HG02571 (cell line): ENCODE measurements around the gene ZNF608.

Source experiments
- ATAC-seq: cut with Tn5 transposase; IDR thresholded peaks from one replicate; pipeline ENCODE4 v1.9.1; 2021; ENCODE audit warnings: mild to moderate bottlenecking, moderate library complexity; ENCODE audit not compliant: unreplicated experiment

The ZNF608 gene

GRCh38 chr5:124745928-124746915 lies at the start of gene ZNF608:
Gene ZNF608 (minus strand): TSS chr5:124746639. CDS start chr5:124744989, 1,650 bp downstream.
- no peak for ATAC-seq

GRCh38 chr5:124795829-124796228 lies 49.4 kb upstream of the ZNF608 start:
- no peak for ATAC-seq

GRCh38 chr5:124790895-124791732 lies 44.7 kb upstream of the ZNF608 start:
- no peak for ATAC-seq

GRCh38 chr5:124790301-124790894 lies 44.0 kb upstream of the ZNF608 start:
- ATAC-seq: no peak

- no peak for ATAC-seq
Measured at GRCh38 chr5:124789104-124789605, 42.7 kb upstream of the ZNF608 start.

GRCh38 chr5:124783794-124784193 lies 37.4 kb upstream of the ZNF608 start:
- ATAC-seq: no peak

GRCh38 chr5:124783285-124783684 lies 36.8 kb upstream of the ZNF608 start:
- no peak for ATAC-seq

- ATAC-seq: no peak
Measured at GRCh38 chr5:124782262-124782661, 35.8 kb upstream of the ZNF608 start.

GRCh38 chr5:124780011-124780410 lies 33.6 kb upstream of the ZNF608 start:
- no peak for ATAC-seq

- no peak for ATAC-seq
Measured at GRCh38 chr5:124773315-124774311, 27.2 kb upstream of the ZNF608 start.

- no peak for ATAC-seq
Measured at GRCh38 chr5:124772457-124773200, 26.2 kb upstream of the ZNF608 start.

- no peak for ATAC-seq
Measured at GRCh38 chr5:124771761-124772160, 25.3 kb upstream of the ZNF608 start.

- no peak for ATAC-seq
Measured at GRCh38 chr5:124764992-124765611, 18.7 kb upstream of the ZNF608 start.

GRCh38 chr5:124764585-124764984 lies 18.1 kb upstream of the ZNF608 start:
- no peak for ATAC-seq

- ATAC-seq: no peak
Measured at GRCh38 chr5:124761010-124761409, 14.6 kb upstream of the ZNF608 start.

GRCh38 chr5:124760608-124761007 lies 14.2 kb upstream of the ZNF608 start:
- no peak for ATAC-seq

- ATAC-seq: no peak
Measured at GRCh38 chr5:124755565-124755964, 9.1 kb upstream of the ZNF608 start.

- no peak for ATAC-seq
Measured at GRCh38 chr5:124755041-124755440, 8.6 kb upstream of the ZNF608 start.
